Measurements from ENCODE around the gene SERPINA4.
A peak's percentile ranks its signal among the peaks of the same experiment; 100 is the strongest.

Gene SERPINA4

GRCh38 chr14:94543449-94544124, 17.7 kb upstream of the SERPINA4 start:
- DNase-seq, result no peak

- DNase-seq, result no peak
These were observed 16.5 kb upstream of the SERPINA4 start for GRCh38 chr14:94544726-94545125.

- DNase-seq, result peak; percentile 6
These were observed 16.0 kb upstream of the SERPINA4 start for GRCh38 chr14:94545131-94545841.

- DNase-seq, result no peak
These were observed 14.0 kb upstream of the SERPINA4 start for GRCh38 chr14:94547151-94547680.

- DNase-seq, result no peak
These were observed 13.5 kb upstream of the SERPINA4 start for GRCh38 chr14:94547726-94548125.

GRCh38 chr14:94548131-94548998, 12.9 kb upstream of the SERPINA4 start:
- DNase-seq, result no peak

- peak; percentile 42 for DNase-seq
These were observed 11.9 kb upstream of the SERPINA4 start for GRCh38 chr14:94548999-94549985.

- DNase-seq, result no peak
These were observed 11.2 kb upstream of the SERPINA4 start for GRCh38 chr14:94550041-94550440.

- DNase-seq, result no peak
These were observed 5.3 kb upstream of the SERPINA4 start for GRCh38 chr14:94555991-94556390.

- no peak for DNase-seq
These were observed 3.9 kb upstream of the SERPINA4 start for GRCh38 chr14:94557327-94557726.

- DNase-seq, result no peak
These were observed 2.4 kb upstream of the SERPINA4 start for GRCh38 chr14:94558842-94559241.

GRCh38 chr14:94559638-94560290, 1.5 kb upstream of the SERPINA4 start:
- DNase-seq, result no peak

GRCh38 chr14:94560291-94560665, 964 bp upstream of the SERPINA4 start:
- no peak for DNase-seq

GRCh38 chr14:94561656-94562010, 391 bp downstream of the SERPINA4 start:
- DNase-seq, result no peak

- DNase-seq, result no peak
These were observed 780 bp downstream of the SERPINA4 start for GRCh38 chr14:94562022-94562421.

GRCh38 chr14:94562941-94563883, 2.0 kb downstream of the SERPINA4 start:
- DNase-seq, result no peak

GRCh38 chr14:94564381-94564780, 3.1 kb downstream of the SERPINA4 start:
- DNase-seq, result no peak

- no peak for DNase-seq
These were observed 6.9 kb downstream of the SERPINA4 start for GRCh38 chr14:94568186-94568585.

GRCh38 chr14:94569381-94570001, 8.2 kb downstream of the SERPINA4 start:
- DNase-seq, result no peak

- DNase-seq, result no peak
These were observed 8.8 kb downstream of the SERPINA4 start for GRCh38 chr14:94570002-94570400.

Measured in NCI-H1105 treated with DMSO at 0.1 percent for 48 hours (cell line).